ENCODE results near the gene LOXL1. TPM values are rescaled to one million over a fixed set of nuclear protein-coding genes. Genes with fewer than 3 reads are reported as not detected.

LOXL1 gene, protein sequence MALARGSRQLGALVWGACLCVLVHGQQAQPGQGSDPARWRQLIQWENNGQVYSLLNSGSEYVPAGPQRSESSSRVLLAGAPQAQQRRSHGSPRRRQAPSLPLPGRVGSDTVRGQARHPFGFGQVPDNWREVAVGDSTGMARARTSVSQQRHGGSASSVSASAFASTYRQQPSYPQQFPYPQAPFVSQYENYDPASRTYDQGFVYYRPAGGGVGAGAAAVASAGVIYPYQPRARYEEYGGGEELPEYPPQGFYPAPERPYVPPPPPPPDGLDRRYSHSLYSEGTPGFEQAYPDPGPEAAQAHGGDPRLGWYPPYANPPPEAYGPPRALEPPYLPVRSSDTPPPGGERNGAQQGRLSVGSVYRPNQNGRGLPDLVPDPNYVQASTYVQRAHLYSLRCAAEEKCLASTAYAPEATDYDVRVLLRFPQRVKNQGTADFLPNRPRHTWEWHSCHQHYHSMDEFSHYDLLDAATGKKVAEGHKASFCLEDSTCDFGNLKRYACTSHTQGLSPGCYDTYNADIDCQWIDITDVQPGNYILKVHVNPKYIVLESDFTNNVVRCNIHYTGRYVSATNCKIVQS
- total RNA-seq (2014; rRNA removed; shearing (Covaris generic)) = 20.0 and 26.1 TPM in 2 replicates

DNA sequence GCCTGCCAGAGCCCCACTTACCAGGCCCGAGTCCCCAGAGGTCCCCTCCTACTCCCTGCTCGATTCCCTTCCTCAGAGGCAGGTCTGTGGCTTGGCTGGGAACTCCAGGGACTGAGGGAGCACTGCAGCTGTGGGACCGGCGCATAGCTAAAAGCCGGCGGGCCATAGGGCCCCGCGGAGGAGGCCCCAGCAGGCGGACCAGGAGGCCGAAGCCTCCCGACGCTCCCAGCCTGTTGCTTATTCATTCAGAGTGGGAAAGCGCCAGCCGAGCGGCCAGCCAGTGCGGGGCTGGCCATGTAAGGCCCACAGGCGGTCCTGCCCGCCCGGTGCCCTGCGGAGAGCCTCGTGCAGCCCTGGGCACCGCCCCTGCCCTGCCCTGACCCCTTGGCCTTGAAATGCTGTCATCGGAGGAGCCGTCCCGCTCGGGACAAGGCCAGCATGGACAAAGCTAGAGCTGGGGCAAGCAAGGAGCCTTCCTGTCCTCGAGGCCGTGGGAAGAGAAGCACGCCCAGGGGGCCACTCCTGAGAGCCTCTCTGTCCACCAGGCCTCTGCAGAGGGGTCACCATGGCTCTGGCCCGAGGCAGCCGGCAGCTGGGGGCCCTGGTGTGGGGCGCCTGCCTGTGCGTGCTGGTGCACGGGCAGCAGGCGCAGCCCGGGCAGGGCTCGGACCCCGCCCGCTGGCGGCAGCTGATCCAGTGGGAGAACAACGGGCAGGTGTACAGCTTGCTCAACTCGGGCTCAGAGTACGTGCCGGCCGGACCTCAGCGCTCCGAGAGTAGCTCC, at the start of gene LOXL1:
LOXL1 (plus strand) TSS at position 244 of the 784 bp plus-strand sequence; CDS start at position 566, 322 bp downstream.
- DNase-seq (ENCODE audit: low spot score) = peak; percentile 82

DNA sequence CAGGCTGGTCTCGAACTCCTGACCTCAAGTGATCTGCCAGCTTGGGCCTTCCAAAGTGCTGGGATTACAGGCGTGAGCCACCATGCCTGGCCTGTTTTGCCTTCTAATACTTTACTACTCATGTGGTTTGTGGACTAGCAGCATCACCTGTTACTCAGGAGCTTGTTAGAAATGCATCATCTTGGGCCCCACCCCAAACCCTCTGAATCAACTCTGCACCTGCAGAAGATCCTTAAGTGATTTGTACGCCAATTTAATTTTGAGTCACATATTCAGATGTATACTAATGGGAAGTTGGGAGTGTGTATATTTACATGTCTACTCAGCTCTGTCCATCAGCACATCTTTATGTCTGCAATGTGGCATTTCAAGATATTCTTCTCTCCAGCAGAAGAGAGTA, 46.8 kb upstream of the LOXL1 start:
- DNase-seq (ENCODE audit: low spot score) = no peak

DNA sequence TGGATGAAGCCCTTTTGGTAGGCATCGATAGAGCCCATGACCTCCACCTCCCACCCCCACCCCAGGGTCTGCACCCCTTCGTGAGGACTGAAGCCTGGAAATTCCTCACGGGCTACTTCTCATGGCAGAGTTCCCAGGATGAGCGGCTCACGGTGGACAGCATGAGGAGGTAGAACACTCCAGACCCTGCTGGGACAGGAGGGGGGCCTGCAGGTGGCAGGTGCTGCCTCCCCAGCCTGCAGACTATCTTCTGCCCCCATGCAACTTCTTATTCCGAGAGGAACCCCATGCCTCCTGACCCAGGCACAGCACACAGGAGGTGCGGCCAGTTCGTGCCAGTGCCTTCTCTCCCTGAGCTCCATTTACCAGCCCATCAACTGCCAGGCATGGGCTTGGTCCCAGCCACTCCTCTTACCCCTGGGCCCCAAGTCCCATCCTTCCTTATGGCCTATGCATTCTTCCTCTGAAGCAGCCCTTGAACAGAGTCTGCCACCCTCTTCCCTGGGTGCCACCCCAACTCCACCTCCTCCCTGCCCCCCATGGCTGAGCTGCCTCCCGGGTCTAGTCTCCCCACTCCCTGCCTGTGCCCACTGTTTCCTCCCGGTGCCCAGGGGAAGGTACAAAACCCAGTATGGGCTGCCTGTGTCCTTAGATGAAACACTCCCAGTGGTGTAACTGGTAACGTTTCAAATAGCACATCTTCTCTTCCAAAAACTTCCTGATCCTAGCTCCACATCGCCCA, 44.5 kb upstream of the LOXL1 start:
- DNase-seq (ENCODE audit: low spot score) = no peak

DNA sequence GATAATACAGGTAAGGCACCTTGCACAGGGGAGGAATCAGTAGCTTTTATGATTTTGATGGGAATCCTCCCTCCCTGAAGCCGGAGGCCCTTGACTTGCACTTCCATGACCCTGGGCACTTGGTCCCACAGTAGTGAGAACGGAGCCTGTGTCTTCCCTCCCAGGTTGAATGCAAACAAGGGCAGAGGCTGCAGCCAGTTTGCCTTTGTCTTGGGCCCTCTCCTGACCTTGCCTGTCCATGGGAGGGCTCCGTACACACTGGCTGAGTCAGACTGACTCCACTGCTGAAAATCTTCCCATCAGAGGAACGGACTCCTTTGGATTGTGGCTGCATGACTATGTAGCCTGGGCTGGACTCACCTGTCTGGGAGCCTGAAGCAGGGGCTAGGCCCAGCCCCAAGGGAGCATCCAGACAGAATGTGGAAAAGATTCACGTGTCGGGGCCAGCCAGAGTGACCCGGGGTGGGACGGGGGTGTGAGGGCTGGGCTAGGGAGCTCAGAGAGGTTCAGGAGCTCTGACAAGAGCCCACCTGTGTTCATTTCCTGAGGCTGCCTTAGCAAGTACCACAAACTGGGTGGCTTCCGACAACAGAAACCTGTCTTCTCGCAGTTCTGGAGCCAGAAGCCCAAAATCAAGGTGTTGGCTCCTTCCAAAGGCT, 43.4 kb upstream of the LOXL1 start:
- no peak for DNase-seq (ENCODE audit: low spot score)

DNA sequence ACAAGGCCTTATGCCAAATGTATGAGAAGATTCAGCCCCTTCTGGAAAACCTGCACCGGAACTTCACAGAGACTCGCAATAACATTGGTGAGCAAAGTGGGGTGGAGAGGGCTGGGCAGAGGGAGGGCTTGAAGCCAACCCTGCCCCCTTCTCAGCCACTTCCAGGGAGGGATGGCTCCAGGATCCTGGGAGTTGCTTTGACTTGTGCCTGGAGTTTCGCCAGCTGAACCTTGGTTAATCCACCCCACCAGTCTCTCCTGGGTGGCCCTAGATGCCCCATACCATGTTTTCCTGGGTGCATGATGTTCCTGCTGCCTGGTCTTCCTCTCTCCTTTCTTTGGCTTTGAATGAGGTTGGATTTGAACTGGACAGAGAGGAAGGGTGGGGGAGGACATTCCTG, 42.1 kb upstream of the LOXL1 start:
- DNase-seq (ENCODE audit: low spot score) = no peak

DNA sequence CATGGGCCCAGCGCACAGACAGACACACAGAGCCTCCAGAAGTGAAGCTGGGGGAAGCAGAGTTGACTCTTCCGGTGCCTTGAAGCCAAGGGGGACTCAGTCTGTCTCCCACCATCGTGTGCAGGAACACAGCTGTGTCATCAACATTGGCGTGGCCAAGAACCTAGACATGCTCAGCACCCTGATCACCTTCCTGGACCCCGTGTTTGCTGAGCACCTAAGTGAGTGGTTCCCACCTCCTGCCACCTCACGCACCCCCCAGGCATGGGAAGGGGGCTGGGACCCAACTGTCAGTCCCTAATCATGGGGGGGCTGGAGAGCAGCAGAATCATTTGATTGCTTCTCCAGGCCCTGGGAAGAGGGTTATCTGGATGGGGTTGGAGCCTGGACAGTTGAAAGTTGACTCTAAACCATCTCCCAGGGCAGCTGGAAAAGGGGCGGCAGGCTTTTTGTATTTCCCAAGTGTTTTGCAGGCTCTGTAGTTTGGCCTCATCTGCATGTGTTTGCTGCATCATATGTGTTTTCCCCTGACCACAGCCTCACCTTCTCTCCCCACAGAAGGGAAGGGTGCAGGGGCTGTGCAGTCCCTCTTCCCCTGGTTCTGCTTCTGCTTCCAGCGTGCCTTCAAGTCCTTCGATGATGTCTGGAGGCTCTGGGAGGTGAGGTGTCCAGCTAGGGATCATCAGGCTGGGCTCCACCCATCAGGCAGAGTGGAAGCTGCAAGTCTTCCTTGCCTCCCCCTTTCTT, 40.1 kb upstream of the LOXL1 start:
- DNase-seq (ENCODE audit: low spot score) = no peak

DNA sequence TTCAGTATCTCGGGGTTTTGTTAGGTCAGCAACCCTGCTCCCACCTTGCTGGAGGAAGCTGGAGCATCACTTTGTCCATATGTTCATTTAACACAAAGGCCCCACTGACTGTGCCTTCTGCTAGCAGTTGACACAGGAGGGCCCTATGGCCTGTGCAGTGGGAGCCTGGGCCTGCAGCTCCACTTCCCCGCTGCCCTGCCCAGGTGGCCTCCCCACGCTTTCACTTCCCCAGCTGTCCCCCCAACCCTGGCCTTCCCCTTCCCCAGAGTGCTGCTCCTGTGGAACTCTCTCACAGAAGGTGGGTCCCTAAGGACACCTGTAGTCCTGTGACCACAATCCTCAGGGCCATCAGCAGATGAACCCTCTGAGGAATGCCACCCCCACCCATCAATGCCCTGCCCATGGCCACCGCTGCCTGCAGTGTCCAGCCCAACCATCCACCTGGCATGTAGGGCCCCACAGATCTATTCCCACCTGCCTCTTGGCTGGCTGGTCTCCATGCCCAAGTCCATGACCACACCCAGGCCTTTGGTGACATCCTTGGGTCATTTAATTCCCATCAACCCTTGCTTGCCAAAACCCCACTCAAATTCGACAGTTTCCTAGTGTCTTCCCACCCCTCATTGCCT, 39.4 kb upstream of the LOXL1 start:
- no peak for DNase-seq (ENCODE audit: low spot score)

DNA sequence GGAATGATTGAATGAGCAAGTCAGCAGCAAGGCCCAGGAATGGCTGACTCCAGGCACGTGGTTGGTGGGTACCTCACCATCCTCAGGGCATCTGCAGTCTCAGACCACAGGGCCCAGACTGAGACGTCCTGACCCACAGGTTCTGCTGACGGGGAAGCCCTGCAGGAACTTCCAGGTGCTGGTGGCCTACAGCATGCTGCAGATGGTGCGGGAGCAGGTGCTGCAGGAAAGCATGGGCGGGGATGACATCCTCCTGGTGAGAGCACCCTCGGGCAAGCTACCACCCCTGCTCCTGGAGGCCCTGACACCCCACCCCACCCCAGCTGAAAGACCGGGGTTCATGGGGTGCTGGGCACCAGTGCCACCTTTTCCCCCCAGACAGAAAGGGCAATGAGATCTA, 38.8 kb upstream of the LOXL1 start:
- DNase-seq (ENCODE audit: low spot score) = no peak

DNA sequence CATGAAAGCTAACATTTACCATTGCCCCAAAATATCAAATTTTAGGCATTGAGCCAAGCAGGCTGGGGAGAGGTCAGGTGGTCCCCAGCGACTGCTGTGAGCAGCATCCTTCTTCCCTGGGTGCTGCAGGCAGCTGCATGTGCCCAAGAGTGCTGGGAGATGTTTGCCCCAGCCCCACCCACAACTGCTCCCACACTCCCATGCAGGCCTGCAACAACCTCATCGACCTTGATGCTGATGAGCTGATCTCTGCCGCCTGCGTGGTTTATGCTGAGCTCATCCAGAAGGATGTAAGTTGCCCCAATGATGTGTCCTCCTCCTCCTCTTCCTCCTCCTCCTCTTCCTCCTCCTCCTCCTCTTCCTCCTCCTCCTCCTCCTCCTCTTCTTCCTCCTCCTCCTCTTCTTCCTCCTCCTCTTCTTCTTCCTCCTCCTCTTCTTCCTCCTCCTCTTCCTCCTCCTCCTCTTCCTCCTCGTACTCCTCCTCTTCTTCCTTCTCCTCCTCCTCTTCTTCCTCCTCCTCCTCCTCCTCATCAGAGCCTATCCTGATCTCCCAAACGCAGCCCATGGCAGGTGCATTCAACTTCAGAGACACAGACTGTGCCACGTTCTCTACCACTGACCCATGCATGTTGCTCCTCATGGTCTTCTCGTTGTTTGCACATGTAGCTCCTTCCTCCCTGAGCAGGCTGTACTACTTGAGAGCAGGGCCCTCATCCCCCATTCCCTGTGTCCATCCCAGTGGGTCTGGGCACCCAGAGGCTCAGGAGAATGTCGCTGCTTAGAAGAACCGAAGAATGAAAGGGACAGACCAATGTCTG, 37.8 kb upstream of the LOXL1 start:
- no peak for DNase-seq (ENCODE audit: low spot score)

DNA sequence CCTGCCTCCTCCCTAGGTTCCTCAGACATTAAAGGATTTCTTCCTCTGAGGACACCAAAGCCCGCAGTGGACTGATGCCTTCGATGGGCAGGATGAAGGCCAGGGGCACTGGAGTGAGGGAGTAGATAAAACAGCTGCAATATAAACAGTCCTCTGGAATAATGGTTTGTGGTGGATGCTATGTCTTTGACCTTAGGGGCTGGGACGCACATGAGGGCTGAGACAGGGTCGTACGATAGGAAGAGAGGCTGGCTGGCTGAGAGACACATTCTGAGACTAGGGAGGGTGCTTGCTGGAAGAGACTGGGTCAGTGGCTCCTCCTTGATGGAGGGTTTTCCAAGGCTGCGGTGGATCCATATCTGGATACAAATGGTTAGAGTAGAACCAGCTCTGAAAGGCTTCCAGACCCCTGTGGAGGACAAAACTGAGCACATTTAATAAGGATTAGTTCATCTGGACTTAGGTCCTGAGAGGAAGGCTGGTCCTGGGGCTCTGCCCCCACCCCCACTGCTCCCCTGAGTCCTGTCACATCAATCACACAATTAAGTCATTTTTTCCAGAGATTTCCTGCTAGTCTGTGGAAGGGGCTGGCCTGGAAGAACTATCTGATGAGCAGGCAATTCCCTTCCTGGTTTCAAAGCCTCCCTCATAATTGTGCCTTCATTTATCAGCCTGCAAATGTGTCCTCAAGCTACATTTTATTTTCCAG, 37.1 kb upstream of the LOXL1 start:
- DNase-seq (ENCODE audit: low spot score) = no peak

DNA sequence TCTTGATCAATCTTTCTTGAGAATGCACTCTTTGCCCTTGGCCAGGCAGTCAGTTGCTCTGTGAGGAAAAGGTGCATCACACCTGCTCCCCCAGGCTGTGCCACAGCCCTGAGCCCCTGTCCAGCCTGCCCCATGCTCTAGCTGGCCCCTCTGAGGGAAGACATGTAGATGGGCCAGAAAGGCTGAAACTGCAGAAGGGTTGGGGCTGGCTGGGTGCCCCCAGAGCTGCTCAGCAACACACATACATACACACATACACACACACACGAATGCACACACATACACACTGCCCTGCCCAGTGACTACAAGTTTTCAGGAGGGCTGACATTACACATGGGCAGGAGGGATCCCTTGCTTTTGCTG, 36.5 kb upstream of the LOXL1 start:
- DNase-seq (ENCODE audit: low spot score) = no peak

DNA sequence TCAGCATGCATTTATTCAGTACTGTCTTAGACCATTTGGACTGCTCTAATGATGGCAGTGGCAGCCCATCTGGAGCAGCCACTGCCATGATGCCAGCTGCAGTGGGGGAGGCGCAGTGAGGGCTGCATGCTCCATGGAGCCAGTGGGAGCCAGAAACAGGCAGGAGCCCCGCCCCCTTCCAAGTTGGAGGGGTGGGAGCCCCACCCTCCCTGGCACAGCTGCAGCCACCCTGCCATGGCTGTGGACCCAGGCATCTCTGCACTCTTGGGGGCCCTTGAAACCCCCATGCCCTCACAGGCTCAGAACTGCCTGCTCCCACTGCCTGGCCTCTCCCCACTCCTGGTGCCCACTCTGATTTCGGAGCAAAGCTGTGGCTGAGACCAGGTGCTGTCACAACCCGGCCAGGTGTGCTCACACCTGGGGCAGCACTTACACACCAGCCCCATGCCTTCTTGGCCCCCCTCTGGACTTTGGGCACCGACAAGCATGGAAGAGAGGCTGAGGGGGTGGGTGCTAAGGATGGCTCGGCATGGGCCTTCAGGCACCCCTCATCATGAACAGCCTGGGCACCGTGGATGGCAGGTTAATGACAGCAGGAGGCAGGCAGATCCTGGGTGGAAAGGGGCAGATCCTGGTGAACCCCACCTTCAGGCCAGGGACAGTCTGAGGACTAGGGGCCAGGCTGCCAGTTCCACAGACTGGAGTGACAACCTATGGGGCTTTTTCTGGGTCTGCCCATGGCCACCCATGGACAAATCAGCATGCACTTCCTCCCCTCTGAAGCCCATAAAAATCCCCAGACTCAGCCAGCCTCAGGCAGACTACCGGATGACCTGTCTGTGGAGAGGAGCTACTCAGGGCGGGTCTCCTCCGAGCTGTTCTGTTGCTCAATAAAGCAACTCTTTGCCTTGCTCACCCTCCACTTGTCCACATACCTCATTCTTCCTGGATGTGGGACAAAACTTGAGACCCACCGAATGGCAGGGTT, 34.6 kb upstream of the LOXL1 start:
- DNase-seq (ENCODE audit: low spot score) = no peak

DNA sequence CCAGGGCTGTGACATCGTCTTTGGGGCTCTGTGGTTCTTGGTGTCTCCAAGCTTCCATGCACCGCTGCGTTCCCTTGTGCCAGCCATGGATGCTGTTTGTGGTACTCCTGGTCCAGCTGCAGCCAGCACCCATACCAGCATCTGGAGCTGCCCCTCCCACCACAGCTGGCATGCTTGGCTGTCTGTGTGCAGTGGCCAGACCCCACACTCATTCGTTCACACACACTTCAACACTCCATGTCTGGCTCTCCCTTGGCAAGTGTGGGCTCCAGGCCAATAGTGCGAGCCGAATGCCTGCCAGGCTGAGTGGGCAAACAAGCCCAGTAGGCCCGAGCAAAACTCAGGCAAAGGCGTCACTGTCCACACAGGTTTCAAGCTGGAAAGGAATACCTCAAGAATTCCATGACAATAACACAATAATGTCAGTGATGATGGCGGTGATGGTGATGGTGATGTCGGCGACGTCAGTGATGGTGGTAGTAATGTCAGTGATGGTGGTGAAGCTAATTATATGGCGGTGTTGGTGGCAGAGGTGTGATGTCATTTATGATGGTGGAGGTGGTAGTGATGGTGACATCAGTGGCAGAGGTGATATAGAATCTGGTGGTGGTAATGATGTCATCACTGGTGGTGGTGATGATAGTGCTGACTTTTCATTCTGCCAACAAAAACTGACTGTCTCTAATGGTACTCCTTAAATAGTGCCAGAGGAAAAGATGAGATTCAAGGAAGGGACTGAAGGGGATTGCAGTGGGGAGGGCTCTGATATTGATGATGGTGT, 33.6 kb upstream of the LOXL1 start:
- DNase-seq (ENCODE audit: low spot score) = no peak

DNA sequence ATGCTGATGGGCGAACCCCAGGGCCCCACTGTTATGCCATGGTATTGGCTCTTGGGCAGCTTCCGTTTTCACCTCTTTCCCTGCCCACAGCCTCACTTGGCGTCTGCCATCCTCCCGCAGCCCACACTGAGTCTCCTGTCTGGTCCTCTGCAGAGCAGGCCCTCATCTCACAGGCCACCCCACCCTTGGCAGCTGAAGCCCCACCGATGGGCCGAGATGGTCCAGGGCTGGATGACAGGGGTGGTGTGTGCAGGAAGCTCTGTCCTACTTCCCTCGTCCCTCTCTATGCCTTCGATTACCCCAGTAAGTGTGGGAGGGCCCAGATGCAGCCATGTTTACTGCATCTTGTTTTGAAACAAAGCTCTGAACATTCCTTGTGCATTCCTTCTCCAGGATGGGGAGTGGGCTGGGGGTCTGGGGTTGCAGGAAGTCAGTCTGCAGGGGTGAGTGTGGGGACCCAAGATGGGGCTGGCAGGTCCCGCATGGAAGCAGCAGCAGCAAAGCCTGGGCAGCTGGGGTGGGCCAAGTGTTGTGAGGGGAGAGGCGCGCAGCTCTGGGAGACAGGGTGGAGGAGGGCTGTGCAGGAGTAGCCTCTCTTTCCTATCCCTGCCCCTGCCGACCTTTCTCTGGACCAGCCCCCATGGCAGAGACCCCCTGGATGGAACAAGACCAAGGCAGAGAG, 32.0 kb upstream of the LOXL1 start:
- no peak for DNase-seq (ENCODE audit: low spot score)

DNA sequence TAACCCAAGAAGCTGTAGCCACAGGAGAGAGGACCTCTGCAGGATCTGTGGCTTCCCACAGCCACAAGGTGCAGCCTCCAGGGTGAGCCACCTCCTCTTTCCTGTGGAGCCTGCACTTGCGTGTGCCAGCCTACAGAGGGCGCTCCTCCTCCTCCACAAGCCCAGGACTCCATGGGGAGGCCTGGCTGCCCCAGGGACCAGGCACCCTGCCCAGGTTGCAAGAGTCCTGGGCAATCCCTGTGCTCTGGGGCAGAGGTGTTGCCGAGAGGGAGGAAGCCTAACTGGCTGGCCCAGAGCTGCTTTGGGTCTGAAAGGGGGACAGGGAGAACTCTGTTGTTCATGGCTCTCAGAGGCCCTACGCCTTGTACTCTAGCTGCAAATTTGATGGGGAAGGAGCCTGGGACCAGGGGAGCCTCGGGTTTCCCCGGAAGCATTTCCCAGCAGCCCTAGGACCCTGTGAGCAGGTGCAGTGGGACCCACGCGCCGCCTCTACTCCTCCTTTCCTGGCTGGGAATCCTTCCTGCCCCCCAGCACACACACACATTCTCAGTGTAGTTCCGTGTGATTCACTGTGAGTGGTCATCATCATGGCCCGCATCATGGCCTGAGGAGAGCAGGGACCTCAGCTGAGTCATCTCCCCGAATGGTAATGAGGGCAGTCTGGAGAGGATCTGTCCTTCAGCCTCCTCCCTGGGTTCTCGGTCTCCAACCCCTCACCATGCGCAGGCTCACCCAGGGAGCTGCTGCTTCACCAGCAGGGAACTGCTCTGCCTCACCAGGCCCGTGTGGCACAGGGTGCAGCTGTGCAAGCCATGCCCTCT, 28.6 kb upstream of the LOXL1 start:
- peak; percentile 55 for DNase-seq (ENCODE audit: low spot score)

Data from HT-29 (cell line).